Vagina (tissue), 2 donors: ENCODE results near the gene FRMD4A. TPM values are rescaled to one million over a fixed set of nuclear protein-coding genes. Genes with fewer than 3 reads are reported as not detected.

Experiments
- DNase-seq, 2 donors: peaks; one replicate each; pipeline ENCODE4 v3.0.0-alpha.2; 2017; ENCODE audit errors: extremely low spot score in 2 of 2
- H3K27ac ChIP-seq: fragments of 200-600 bp; sonication (generic); one replicate; pipeline ENCODE4 v1.5.1; 2019
- H3K27me3 ChIP-seq: fragments of 200-600 bp; sonication (generic); one replicate; pipeline ENCODE4 v1.5.1; 2019
- H3K36me3 ChIP-seq, 2 donors: fragments of 200-600 bp; sonication (generic); one replicate each; pipeline ENCODE4 v1.5.1; 2017 to 2019
- H3K4me1 ChIP-seq: fragments of 200-600 bp; sonication (generic); one replicate; pipeline ENCODE4 v1.5.1; 2019
- H3K4me3 ChIP-seq, 2 donors: fragments of 200-600 bp; sonication (generic); 1 replicate in 1 of 2; 2 replicates in 1 of 2; pipeline ENCODE4 v1.5.1; 2016 to 2019
- H3K9me3 ChIP-seq: fragments of 200-600 bp; sonication (generic); one replicate; pipeline ENCODE4 v1.5.1; 2019
- CTCF ChIP-seq, 3 experiments: fragments of 450-650 bp in 2 of 3; fragments of 200-600 bp in 1 of 3; sonication (generic) in 1 of 3; IDR thresholded peaks; one replicate each; pipeline ENCODE4 v1.5.1; 2017 to 2019; ENCODE audit warnings: antibody characterized with exemption in 3 of 3, mild to moderate bottlenecking in 2 of 3, moderate library complexity in 2 of 3
- POLR2A ChIP-seq, 2 donors: fragments of 450-650 bp; IDR thresholded peaks; one replicate each; pipeline ENCODE4 v1.6.1; 2017; ENCODE audit warnings: antibody characterized with exemption in 2 of 2, mild to moderate bottlenecking in 2 of 2, moderate library complexity in 2 of 2
- POLR2AphosphoS5 ChIP-seq, 2 donors: sonication (generic); formaldehyde crosslinking; IDR thresholded peaks; one replicate each; pipeline ENCODE4 v1.9.0; 2017; ENCODE audit warnings: antibody characterized with exemption in 2 of 2, mild to moderate bottlenecking in 2 of 2, low read depth in 1 of 2; ENCODE audit not compliant: insufficient read depth in 1 of 2
- intact Hi-C: fragments of 100-400 bp; cut with DNase I; formaldehyde crosslinking; loops from one replicate; pipeline ENCODE4 v1.15.1; 2023
- total RNA-seq: library from RNA; depleted of rRNA; stranded (reverse); fragments of >200 nt; gene quantifications from one replicate; pipeline ENCODE4 v1.2.3, GENCODE V29; 2016

FRMD4A gene
- total RNA-seq, 1 donor from 2014 or later: 24.8 TPM

DNA sequence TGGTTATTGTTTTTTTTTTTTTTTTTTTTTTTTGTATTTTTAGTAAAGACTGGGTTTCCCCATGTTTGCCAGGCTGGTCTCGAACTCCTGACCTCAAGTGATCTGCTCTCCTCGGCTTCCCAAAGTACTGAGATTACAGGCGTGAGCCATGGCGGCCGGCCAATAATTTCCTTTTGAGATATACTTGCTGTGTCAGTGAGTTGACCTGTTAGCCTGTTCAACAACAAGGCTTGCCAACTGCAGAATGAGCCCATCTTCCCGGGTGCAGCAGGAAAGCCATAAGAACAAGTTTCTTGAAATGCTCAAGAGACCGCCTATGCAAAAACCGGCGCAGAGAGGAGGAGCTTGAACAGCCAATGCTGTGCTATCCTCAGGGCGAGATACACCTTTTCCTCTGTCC is 631.5 kb downstream of the FRMD4A start:
- no peak overlapping the region for H3K27ac ChIP-seq
- no peak for DNase-seq
- H3K4me3 ChIP-seq: no peak overlapping the region
- TF ChIP-seq POLR2A (IDR thresholded peaks at IDR 0.05) (no peak), POLR2AphosphoS5 (IDR thresholded peaks at IDR 0.05; ENCODE audit: insufficient read depth in 1 of 2, low read depth in 1 of 2) (no peak), CTCF (IDR thresholded peaks at IDR 0.05) (no peak)
- intact Hi-C loops: no loop called here
- no peaks in the 10 kb centered on the region for H3K9me3 ChIP-seq
- peaks cover 2% of the 10 kb centered on the region for H3K4me1 ChIP-seq
- no peaks in the 10 kb centered on the region for H3K27me3 ChIP-seq
- H3K36me3 ChIP-seq: peaks cover 0 to 14% of the 10 kb centered on the region in 2 donors

DNA sequence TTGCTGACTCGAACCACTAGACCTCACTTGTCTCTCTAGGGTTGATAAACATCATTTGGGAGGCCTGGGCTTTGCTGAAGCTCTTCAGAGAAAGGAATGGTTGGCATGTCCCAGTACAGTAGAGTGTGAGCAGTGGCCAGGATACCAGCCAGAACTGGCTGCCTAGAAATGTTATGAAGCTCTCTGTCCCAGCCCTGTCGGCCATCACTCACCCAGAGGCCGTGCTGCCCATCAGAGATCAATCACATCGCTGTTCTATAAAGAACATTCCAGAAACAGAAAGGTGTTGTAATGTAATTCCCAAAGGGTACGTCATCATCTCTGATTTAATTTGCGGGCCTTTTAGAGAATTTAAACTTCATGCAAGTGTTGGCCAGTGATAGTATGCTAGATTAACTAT is 632.5 kb downstream of the FRMD4A start:
- Histone ChIP-seq H3K27ac (no peak overlapping the region), H3K27me3 (no peaks in the 10 kb centered on the region), H3K4me1 (no peaks in the 10 kb centered on the region), H3K4me3 (no peak overlapping the region), H3K9me3 (no peaks in the 10 kb centered on the region), H3K36me3 (peaks cover 0 to 21% of the 10 kb centered on the region in 2 donors)
- TF ChIP-seq CTCF (IDR thresholded peaks at IDR 0.05) (no peak), POLR2AphosphoS5 (IDR thresholded peaks at IDR 0.05; ENCODE audit: insufficient read depth in 1 of 2, low read depth in 1 of 2) (no peak), POLR2A (IDR thresholded peaks at IDR 0.05) (no peak)
- intact Hi-C loops: no loop called here
- no peak for DNase-seq

DNA sequence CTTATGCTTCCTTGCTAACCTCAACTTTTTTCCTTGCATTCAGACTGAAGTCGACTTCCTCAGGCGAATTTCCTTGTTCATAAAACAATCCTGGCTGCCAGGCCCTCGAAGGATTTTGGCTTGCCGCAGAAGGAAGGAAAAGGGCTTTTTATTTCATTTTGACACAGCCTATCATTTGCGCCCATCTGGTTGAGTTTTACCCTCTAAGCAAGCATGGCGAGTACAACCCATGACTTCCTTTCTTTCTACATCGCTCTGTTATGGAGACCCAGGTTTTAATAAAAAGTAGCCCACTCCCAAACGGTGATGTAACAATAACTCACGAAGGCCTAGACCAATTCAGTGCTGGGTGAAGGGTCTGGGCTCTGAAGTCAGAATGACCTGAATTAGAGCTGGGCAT is 634.7 kb downstream of the FRMD4A start:
- H3K36me3 ChIP-seq: peaks cover 0 to 14% of the 10 kb centered on the region in 2 donors
- no peaks in the 10 kb centered on the region for H3K9me3 ChIP-seq
- H3K4me1 ChIP-seq: no peaks in the 10 kb centered on the region
- intact Hi-C loops: no loop called here
- no peak overlapping the region for H3K4me3 ChIP-seq
- no peak overlapping the region for H3K27ac ChIP-seq
- DNase-seq: no peak
- no peaks in the 10 kb centered on the region for H3K27me3 ChIP-seq
- TF ChIP-seq CTCF (IDR thresholded peaks at IDR 0.05): no peak
- no peak for TF ChIP-seq POLR2A (IDR thresholded peaks at IDR 0.05)
- no peak for TF ChIP-seq POLR2AphosphoS5 (IDR thresholded peaks at IDR 0.05; ENCODE audit: insufficient read depth in 1 of 2, low read depth in 1 of 2)

- Histone ChIP-seq H3K36me3 (peaks cover 0 to 9% of the 10 kb centered on the region in 2 donors), H3K9me3 (no peaks in the 10 kb centered on the region), H3K27me3 (no peaks in the 10 kb centered on the region), H3K27ac (no peak overlapping the region), H3K4me1 (peaks cover 5% of the 10 kb centered on the region), H3K4me3 (no peak overlapping the region)
- intact Hi-C loops: no loop called here
- TF ChIP-seq POLR2A (IDR thresholded peaks at IDR 0.05): no peak
- TF ChIP-seq CTCF (IDR thresholded peaks at IDR 0.05): no peak
- no peak for TF ChIP-seq POLR2AphosphoS5 (IDR thresholded peaks at IDR 0.05; ENCODE audit: insufficient read depth in 1 of 2, low read depth in 1 of 2)
- no peak for DNase-seq
Observed at GRCh38 chr10:13695588-13695987, 635.1 kb downstream of the FRMD4A start.

DNA sequence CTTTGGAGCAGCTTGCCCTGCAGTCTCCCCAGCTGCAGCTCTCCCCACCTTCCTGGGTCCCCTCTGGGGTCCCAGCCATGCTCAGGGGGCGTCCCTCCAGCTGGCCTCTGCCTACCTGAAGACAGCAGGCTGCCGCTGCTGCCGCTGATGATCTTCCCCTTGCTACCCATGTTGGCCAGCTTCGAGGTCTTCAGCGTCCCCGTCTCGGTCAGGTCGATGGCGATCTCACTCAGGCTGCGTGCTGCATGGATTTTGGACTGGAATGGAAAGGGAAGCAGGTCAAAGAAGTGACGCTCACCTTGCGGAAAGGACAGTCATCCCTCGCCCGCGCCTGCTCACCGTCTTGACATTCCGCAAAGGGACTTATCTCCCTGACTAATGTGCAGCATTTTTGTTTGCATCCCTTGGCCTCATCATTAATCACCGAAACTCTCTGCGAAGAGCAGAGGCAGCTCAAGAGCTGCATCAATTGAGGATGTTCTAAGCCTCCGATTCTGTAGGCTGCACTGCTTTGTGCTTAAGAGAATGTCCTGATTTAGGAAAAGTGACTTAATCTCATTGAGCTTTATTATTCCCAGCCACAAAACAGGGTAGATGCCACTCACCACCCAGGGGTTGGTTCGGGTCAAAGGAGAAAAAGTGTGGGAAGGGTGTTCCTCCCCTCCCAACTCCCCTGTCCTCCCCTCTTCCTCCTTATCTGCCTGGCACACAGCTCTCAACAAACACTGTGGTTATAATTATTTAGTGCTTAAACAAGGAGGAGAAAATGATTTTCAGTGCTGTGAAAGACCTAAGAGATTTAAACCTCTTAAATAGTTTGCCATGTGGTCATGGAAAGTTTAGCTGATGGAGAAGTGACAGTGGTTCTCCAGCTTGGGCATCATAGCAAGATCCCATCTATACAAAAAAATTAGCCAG is 636.7 kb downstream of the FRMD4A start:
- no peaks in the 10 kb centered on the region for H3K27me3 ChIP-seq
- H3K9me3 ChIP-seq: no peaks in the 10 kb centered on the region
- no peak overlapping the region for H3K4me3 ChIP-seq
- H3K4me1 ChIP-seq: peaks cover 6% of the 10 kb centered on the region
- TF ChIP-seq POLR2A (IDR thresholded peaks at IDR 0.05) (no peak), CTCF (IDR thresholded peaks at IDR 0.05) (no peak), POLR2AphosphoS5 (IDR thresholded peaks at IDR 0.05; ENCODE audit: insufficient read depth in 1 of 2, low read depth in 1 of 2) (no peak)
- no peak for DNase-seq
- intact Hi-C loops: no loop called here
- no peak overlapping the region for H3K27ac ChIP-seq
- H3K36me3 ChIP-seq: peaks cover 0 to 9% of the 10 kb centered on the region in 2 donors
